ENCODE measurements around the gene KIF23.

Gene KIF23

DNA sequence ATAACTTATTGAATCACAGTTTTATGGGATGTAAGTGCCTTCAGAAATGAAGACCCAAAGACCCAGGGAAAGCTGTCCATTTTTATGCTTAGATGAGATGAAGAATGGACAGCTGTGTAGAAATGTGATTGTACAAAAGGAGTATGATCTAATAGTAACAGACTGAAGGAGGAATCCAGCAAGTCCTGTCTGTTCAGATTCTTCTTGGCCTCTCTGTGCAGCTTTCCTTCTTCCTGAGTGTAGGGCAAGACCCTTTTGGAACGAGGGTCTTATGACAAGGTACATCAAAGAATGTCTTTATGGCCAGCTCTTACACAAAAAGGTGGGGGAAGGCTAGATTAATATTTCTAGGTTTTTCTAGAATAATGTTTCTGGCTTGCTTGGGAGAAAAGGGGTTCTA lies 1.4 kb upstream of the KIF23 start:
- no peak overlapping the region for H3K4me3 ChIP-seq (ENCODE audit: control insufficient read depth, low read depth, low read length)
- TF ChIP-seq, protein P1, sequence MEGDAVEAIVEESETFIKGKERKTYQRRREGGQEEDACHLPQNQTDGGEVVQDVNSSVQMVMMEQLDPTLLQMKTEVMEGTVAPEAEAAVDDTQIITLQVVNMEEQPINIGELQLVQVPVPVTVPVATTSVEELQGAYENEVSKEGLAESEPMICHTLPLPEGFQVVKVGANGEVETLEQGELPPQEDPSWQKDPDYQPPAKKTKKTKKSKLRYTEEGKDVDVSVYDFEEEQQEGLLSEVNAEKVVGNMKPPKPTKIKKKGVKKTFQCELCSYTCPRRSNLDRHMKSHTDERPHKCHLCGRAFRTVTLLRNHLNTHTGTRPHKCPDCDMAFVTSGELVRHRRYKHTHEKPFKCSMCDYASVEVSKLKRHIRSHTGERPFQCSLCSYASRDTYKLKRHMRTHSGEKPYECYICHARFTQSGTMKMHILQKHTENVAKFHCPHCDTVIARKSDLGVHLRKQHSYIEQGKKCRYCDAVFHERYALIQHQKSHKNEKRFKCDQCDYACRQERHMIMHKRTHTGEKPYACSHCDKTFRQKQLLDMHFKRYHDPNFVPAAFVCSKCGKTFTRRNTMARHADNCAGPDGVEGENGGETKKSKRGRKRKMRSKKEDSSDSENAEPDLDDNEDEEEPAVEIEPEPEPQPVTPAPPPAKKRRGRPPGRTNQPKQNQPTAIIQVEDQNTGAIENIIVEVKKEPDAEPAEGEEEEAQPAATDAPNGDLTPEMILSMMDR (IDR thresholded peaks at IDR 0.05; ENCODE audit: control insufficient read depth, insufficient read depth, low read depth, low read length, missing control alignments), result no peak
- DNase-seq (ENCODE audit: low read depth), result no peak

DNA sequence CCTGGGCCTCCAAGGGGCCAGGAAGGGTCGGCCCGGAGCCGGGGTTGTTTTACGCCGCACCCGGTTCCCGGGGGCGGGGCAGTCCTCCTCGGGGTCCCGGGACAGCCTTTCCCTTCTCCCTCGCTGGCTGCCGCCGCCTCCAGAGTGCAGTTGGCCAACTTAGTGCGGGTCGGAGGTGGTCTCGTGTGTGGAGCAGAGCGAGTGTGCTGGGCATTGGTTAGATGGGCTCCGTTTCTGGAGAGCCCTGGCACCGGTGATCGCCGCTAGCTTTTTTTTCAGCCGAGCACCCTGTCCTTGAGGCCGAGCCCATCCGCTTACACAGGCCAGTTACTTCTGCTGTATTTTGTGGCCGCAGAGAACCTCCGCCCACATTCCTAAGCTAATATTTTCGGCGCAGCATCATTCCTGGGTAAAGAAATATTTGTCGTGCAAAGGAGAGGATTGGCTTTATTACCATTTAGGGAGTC lies 585 bp downstream of the KIF23 start:
- DNase-seq (ENCODE audit: low read depth), result peak; percentile 64
- TF ChIP-seq, protein P1 (IDR thresholded peaks at IDR 0.05; ENCODE audit: control insufficient read depth, insufficient read depth, low read depth, low read length, missing control alignments), result no peak
- peak overlapping the region; percentile 83 for H3K4me3 ChIP-seq (ENCODE audit: control insufficient read depth, low read depth, low read length)

DNA sequence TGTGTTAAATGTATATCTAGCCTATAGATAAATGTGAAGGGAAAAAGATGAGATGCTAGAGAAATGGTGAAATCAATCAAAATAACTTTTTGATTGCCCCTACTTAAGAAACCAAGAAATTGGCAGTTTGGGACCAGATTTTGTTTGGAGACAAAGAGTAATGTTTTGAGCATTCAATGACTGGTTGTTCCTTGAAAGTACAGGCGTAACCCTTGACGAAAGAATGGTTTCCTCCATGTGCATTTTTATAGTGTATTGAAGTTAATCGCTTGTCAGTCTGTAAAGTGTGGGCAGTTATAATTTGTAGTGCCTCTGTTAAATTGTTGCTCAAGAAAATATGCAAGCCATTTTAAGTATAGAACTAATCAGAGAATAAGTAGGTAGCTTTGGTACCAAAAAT lies 1.2 kb downstream of the KIF23 start:
- TF ChIP-seq, protein P1 (IDR thresholded peaks at IDR 0.05; ENCODE audit: control insufficient read depth, insufficient read depth, low read depth, low read length, missing control alignments), result no peak
- no peak for DNase-seq (ENCODE audit: low read depth)
- peak overlapping the region; percentile 29 for H3K4me3 ChIP-seq (ENCODE audit: control insufficient read depth, low read depth, low read length)

DNA sequence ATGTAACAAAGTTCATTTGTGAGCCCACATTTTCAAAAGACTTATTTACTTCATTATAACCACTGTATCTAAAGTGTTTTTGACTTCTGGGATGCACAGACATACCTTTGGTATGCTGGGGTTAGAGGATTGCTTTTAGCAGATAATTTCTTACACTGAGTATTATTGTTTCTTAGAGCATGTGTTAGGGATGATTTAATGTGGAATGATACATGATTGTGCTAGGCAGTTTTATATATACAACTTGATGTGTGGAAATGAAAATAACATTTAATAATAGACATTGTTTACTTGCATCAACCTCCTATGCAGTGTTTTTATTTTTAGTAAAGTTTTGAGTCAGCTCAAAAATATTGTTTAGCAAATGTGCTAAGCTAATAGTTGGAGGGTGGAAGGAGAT lies 3.4 kb downstream of the KIF23 start:
- DNase-seq (ENCODE audit: low read depth), result no peak
- TF ChIP-seq, protein P1 (IDR thresholded peaks at IDR 0.05; ENCODE audit: control insufficient read depth, insufficient read depth, low read depth, low read length, missing control alignments), result no peak
- H3K4me3 ChIP-seq (ENCODE audit: control insufficient read depth, low read depth, low read length), result no peak overlapping the region

DNA sequence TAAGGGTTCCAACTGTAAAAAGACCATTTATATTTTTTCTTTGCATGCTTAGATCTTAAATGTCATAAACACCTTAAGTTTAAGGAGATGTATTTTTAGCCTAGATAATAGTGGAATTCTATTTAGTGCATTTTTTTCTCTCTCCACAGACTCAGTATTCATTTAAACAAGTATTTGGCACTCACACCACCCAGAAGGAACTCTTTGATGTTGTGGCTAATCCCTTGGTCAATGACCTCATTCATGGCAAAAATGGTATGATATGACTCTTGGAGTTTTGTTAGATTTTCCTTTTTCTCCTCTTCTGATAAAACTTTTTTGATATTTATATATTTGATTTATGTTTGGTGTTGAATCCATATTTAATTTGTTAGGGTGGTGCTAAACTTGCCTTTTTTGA lies 7.3 kb downstream of the KIF23 start:
- H3K4me3 ChIP-seq (ENCODE audit: control insufficient read depth, low read depth, low read length), result no peak overlapping the region
- TF ChIP-seq, protein P1 (IDR thresholded peaks at IDR 0.05; ENCODE audit: control insufficient read depth, insufficient read depth, low read depth, low read length, missing control alignments), result no peak
- no peak for DNase-seq (ENCODE audit: low read depth)

DNA sequence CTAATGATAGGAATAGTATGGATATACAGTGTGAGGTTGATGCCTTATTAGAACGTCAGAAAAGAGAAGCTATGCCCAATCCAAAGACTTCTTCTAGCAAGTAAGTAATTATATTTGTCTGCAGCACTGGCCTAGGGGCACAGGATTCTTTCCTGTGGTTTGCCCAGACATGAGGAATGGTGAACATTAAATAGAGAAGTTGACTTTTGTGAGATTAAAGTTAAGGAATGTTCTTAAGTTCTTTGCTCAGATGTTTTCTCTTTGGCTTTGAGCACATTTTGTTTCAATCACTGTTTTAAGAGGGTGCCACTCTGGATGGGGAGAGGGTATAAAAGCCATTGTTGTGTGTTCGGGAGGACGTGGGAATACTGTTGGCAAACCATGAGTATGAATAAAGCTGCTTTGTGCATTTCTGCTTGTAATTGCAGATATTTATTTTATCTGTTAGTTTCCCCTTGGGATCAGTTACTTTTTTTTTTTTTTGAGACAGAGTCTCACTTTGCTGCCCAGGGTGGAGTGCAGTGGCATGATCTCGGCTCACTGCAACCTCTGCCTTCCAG lies 8.3 kb downstream of the KIF23 start:
- DNase-seq (ENCODE audit: low read depth), result no peak
- TF ChIP-seq, protein P1 (IDR thresholded peaks at IDR 0.05; ENCODE audit: control insufficient read depth, insufficient read depth, low read depth, low read length, missing control alignments), result no peak
- H3K4me3 ChIP-seq (ENCODE audit: control insufficient read depth, low read depth, low read length), result no peak overlapping the region

DNA sequence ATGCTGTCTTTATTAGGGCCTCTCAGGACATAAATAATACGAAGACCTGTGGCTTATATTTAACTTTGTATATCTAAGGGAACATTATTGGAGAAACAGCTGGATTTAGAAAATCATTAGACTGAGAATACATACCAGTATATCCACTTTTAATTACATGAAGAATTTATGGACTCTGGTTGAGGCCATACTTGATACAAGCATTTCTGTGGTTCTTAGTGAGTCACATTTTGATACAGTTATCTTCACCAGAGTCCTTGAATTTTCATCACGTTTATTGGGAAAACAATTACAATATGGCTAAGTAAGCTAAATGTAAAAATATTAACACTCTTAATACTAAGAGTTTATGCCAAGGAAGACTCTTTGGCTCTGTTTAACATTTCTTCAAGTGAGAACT lies 9.9 kb downstream of the KIF23 start:
- no peak for DNase-seq (ENCODE audit: low read depth)
- TF ChIP-seq, protein P1 (IDR thresholded peaks at IDR 0.05; ENCODE audit: control insufficient read depth, insufficient read depth, low read depth, low read length, missing control alignments), result no peak
- no peak overlapping the region for H3K4me3 ChIP-seq (ENCODE audit: control insufficient read depth, low read depth, low read length)

Measured in AG09309 (cell line).